ENCODE results near the gene TRIM2.

GRCh38 chr4:153156263-153156662 lies 48.0 kb upstream of the TRIM2 start:
- TF ChIP-seq, protein P1, sequence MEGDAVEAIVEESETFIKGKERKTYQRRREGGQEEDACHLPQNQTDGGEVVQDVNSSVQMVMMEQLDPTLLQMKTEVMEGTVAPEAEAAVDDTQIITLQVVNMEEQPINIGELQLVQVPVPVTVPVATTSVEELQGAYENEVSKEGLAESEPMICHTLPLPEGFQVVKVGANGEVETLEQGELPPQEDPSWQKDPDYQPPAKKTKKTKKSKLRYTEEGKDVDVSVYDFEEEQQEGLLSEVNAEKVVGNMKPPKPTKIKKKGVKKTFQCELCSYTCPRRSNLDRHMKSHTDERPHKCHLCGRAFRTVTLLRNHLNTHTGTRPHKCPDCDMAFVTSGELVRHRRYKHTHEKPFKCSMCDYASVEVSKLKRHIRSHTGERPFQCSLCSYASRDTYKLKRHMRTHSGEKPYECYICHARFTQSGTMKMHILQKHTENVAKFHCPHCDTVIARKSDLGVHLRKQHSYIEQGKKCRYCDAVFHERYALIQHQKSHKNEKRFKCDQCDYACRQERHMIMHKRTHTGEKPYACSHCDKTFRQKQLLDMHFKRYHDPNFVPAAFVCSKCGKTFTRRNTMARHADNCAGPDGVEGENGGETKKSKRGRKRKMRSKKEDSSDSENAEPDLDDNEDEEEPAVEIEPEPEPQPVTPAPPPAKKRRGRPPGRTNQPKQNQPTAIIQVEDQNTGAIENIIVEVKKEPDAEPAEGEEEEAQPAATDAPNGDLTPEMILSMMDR (IDR thresholded peaks at IDR 0.05; ENCODE audit: insufficient read depth, low read depth, low read length) = peak; percentile 12
- TF ChIP-seq EZH2 (IDR thresholded peaks at IDR 0.05; ENCODE audit: insufficient read depth, low read length) = no peak

Measured in astrocyte (in vitro differentiated cells and primary cell).